Measurements from ENCODE around the gene HRC. TPM values are rescaled to one million over a fixed set of nuclear protein-coding genes. Genes with fewer than 3 reads are reported as not detected.

Gene HRC
- total RNA-seq, 2 donors from 2014 or later = not detected

Other genes starting within 250 kb of the HRC start
- 1 to 10 TPM; 3.2 to 3.6 TPM for gene DHDH, start 221.7 kb downstream of the HRC start, total RNA-seq
- gene BAX, start 200.5 kb downstream of the HRC start, total RNA-seq = 100 to 1,000 TPM; 318 to 448 TPM
- gene FTL, start 190.1 kb downstream of the HRC start, total RNA-seq = 100 to 1,000 TPM; 681 to 811 TPM
- 10 to 100 TPM; 25.9 to 29.4 TPM for gene GYS1, start 162.1 kb downstream of the HRC start, total RNA-seq
- 10 to 100 TPM; 83.4 to 92.5 TPM for gene RUVBL2, start 161.5 kb downstream of the HRC start, total RNA-seq
- not detected for gene LHB, start 138.3 kb downstream of the HRC start, total RNA-seq
- gene CGB3, start 131.1 kb downstream of the HRC start, total RNA-seq = not detected
- gene CGB2, start 123.5 kb downstream of the HRC start, total RNA-seq = 1 to 10 TPM in 1 of 2 donors, not detected in 1; 1.4 TPM
- gene CGB1, start 118.5 kb downstream of the HRC start, total RNA-seq = not detected
- not detected for gene CGB5, start 111.5 kb downstream of the HRC start, total RNA-seq
- gene CGB8, start 106.3 kb downstream of the HRC start, total RNA-seq = not detected
- gene CGB7, start 97.6 kb downstream of the HRC start, total RNA-seq = not detected
- gene NTF4, start 90.6 kb downstream of the HRC start, total RNA-seq = not detected
- gene KCNA7, start 82.7 kb downstream of the HRC start, total RNA-seq = not detected
- gene SNRNP70, start 69.9 kb downstream of the HRC start, total RNA-seq = 100 to 1,000 TPM; 165 to 175 TPM
- 1 to 10 TPM; 5.1 to 7.7 TPM for gene LIN7B, start 41.0 kb downstream of the HRC start, total RNA-seq
- gene C19orf73, start 36.3 kb downstream of the HRC start, total RNA-seq = 1 to 10 TPM; 2.2 to 2.9 TPM
- 1 to 10 TPM; 6.2 to 9.0 TPM for gene PPFIA3, start 35.9 kb downstream of the HRC start, total RNA-seq
- gene TRPM4, start 2.4 kb upstream of the HRC start, total RNA-seq = 1 to 10 TPM in 1 of 2 donors, under 1 TPM in 1; 0.96 to 1.5 TPM
- 1 to 10 TPM; 2.0 to 3.0 TPM for gene SLC6A16, start 169.8 kb upstream of the HRC start, total RNA-seq
- gene CD37, start 180.0 kb upstream of the HRC start, total RNA-seq = 100 to 1,000 TPM; 248 to 262 TPM
- not detected for gene TEAD2, start 207.0 kb upstream of the HRC start, total RNA-seq
- not detected for gene DKKL1, start 208.5 kb upstream of the HRC start, total RNA-seq
- 1 to 10 TPM; 1.6 to 3.0 TPM for gene KASH5, start 232.9 kb upstream of the HRC start, total RNA-seq